Endothelial cell of umbilical vein (primary cell): Measurements from ENCODE around the gene L3MBTL4. TPM values are rescaled to one million over a fixed set of nuclear protein-coding genes. Genes with fewer than 3 reads are reported as not detected.

Experiments
- BruUV-seq: library from RNA; stranded (reverse); fragments of 400-500 nt; replicated peaks from 2 replicates; lab custom pipeline; 2021; lab: Mats Ljungman, UMichigan
- CTCF ChIA-PET: fragments of 300-600, 350-600 bp; sonication (Branson Sonifier 250); formaldehyde crosslinking; loops from one replicate; lab custom pipeline; 2021; ENCODE audit warnings: antibody characterized with exemption, inconsistent platforms; lab: Charles Lee
- POLR2A ChIA-PET: fragments of 300-600, 350-600 bp; sonication (Branson Sonifier 250); formaldehyde crosslinking; loops from one replicate; lab custom pipeline; 2021; ENCODE audit warnings: antibody characterized with exemption, inconsistent platforms; lab: Charles Lee
- DNase-seq: peaks from one replicate; pipeline ENCODE4 v3.0.0-alpha.2; 2011; ENCODE audit warnings: low read depth, low spot score
- FAIRE-seq: peaks from 2 replicates; lab custom pipeline; 2011; peaks lifted over from hg19 to GRCh38; lab: Jason Lieb, UNC
- H2AFZ ChIP-seq: 2 replicates; pipeline ENCODE4 v1.6.0; 2012; ENCODE audit warnings: low read depth, low read length, control low read depth, inconsistent platforms
- H3K27ac ChIP-seq: 2 replicates; pipeline ENCODE4 v1.5.1; 2011; ENCODE audit warnings: low read depth, mild to moderate bottlenecking, control low read depth, low read length, moderate library complexity; ENCODE audit not compliant: insufficient read depth
- H3K27me3 ChIP-seq, 2 experiments: 2 replicates each; pipeline versions ENCODE4 v1.6.0 to v1.6.1; 2011; ENCODE audit warnings: low read length in 2 of 2, mixed read lengths in 1 of 2; ENCODE audit not compliant: control insufficient read depth in 2 of 2, insufficient read depth in 2 of 2
- H3K36me3 ChIP-seq, 2 experiments: 2 replicates in 1 of 2; 3 replicates in 1 of 2; pipeline ENCODE4 v1.5.1; 2011; ENCODE audit warnings: low read length in 2 of 2, mild to moderate bottlenecking in 1 of 2, moderate library complexity in 1 of 2; ENCODE audit not compliant: control insufficient read depth in 2 of 2, insufficient read depth in 2 of 2; ENCODE audit errors: extremely low read depth in 1 of 2
- H3K4me1 ChIP-seq: 3 replicates; pipeline ENCODE4 v1.5.1; 2011; ENCODE audit warnings: mild to moderate bottlenecking, low read length; ENCODE audit not compliant: control insufficient read depth, insufficient read depth; ENCODE audit errors: extremely low read depth
- H3K4me2 ChIP-seq: 2 replicates; pipeline ENCODE4 v1.6.1; 2011; ENCODE audit warnings: low read length, control low read depth, mixed read lengths; ENCODE audit not compliant: insufficient read depth
- H3K4me3 ChIP-seq, 3 experiments: fragments of 200-600 bp in 1 of 3; sonication (generic), shearing (Covaris generic) in 1 of 3; replicated peaks in 1 of 3; 2 replicates each; pipeline ENCODE4 v1.5.1; 2011 to 2016; ENCODE audit warnings: control low read depth in 3 of 3, low read length in 3 of 3, mild to moderate bottlenecking in 2 of 3, inconsistent platforms in 1 of 3, low read depth in 1 of 3, moderate library complexity in 1 of 3; ENCODE audit not compliant: insufficient read depth in 1 of 3
- H3K79me2 ChIP-seq: 2 replicates; pipeline ENCODE4 v1.6.0; 2012; ENCODE audit warnings: low read length, inconsistent platforms; ENCODE audit not compliant: control insufficient read depth, insufficient read depth
- H3K9ac ChIP-seq: replicated peaks from 2 replicates; pipeline ENCODE3; 2011; ENCODE audit warnings: low read length, control low read depth; ENCODE audit not compliant: insufficient read depth; ENCODE audit errors: extremely low read depth
- H3K9me1 ChIP-seq: replicated peaks from 3 replicates; pipeline ENCODE4 v1.6.0; 2011; ENCODE audit warnings: mild to moderate bottlenecking, low read length; ENCODE audit not compliant: control insufficient read depth, insufficient read depth; ENCODE audit errors: extremely low read depth
- H3K9me3 ChIP-seq: replicated peaks from 2 replicates; pipeline ENCODE4 v1.5.1; 2012; ENCODE audit warnings: low read length, inconsistent platforms; ENCODE audit not compliant: control insufficient read depth, insufficient read depth
- H4K20me1 ChIP-seq: replicated peaks from 2 replicates; pipeline ENCODE3; 2011; ENCODE audit warnings: mild to moderate bottlenecking, low read length; ENCODE audit not compliant: control insufficient read depth, insufficient read depth; ENCODE audit errors: extremely low read depth
- CTCF ChIP-seq, 2 donors: IDR thresholded peaks; 1 replicate in 1 of 2; 2 replicates in 1 of 2; pipeline ENCODE4 v1.5.1; 2011; ENCODE audit warnings: low read length in 2 of 2, mild to moderate bottlenecking in 2 of 2, moderate library complexity in 2 of 2, control low read depth in 1 of 2, inconsistent platforms in 1 of 2, low read depth in 1 of 2; ENCODE audit not compliant: insufficient read depth in 1 of 2; ENCODE audit errors: extremely low read depth in 1 of 2
- EZH2 ChIP-seq: IDR thresholded peaks from 2 replicates; pipeline ENCODE4 v1.6.1; 2012; ENCODE audit warnings: borderline replicate concordance, low read depth, mild to moderate bottlenecking, moderate library complexity, low read length, inconsistent platforms; ENCODE audit not compliant: severe bottlenecking
- FOS ChIP-seq: IDR thresholded peaks from 2 replicates; pipeline ENCODE4 v1.6.1; 2011; ENCODE audit warnings: mild to moderate bottlenecking, low read length, moderate library complexity, borderline replicate concordance; ENCODE audit not compliant: insufficient read depth
- GATA2 ChIP-seq: IDR thresholded peaks from 2 replicates; pipeline ENCODE4 v1.7.0; 2011; ENCODE audit warnings: low read depth, mild to moderate bottlenecking, moderate library complexity, mixed read lengths, low read length; ENCODE audit not compliant: insufficient read length, insufficient read depth
- JUN ChIP-seq: IDR thresholded peaks from 2 replicates; pipeline ENCODE4 v1.6.1; 2011; ENCODE audit warnings: borderline replicate concordance, low read depth; ENCODE audit not compliant: insufficient read length, insufficient read depth
- MAX ChIP-seq: IDR thresholded peaks from 2 replicates; pipeline ENCODE4 v1.6.1; 2011; ENCODE audit not compliant: insufficient read depth, insufficient read length
- MYC ChIP-seq: IDR thresholded peaks from one replicate; pipeline ENCODE4 v1.6.1; 2011; ENCODE audit warnings: mild to moderate bottlenecking, low read depth, low read length
- POLR2A ChIP-seq: IDR thresholded peaks from 2 replicates; pipeline ENCODE4 v1.6.1; 2012; ENCODE audit warnings: low read depth, mild to moderate bottlenecking, control low read depth, low read length
- POLR2AphosphoS5 ChIP-seq: IDR thresholded peaks from 2 replicates; pipeline ENCODE4 v1.6.1; 2012; ENCODE audit warnings: low read depth, mild to moderate bottlenecking, control low read depth, low read length, moderate library complexity; ENCODE audit not compliant: insufficient read depth
- dilution Hi-C: fragments of 300-500 bp; cut with MboI; formaldehyde crosslinking; loops from one replicate; pipeline ENCODE4 v1.15.0; 2019; ENCODE audit warnings: low sequenced_read_pairs; ENCODE audit not compliant: extremely low pct_ligation_motif_present
- intact Hi-C: fragments of 100-400 bp; cut with micrococcal nuclease; formaldehyde crosslinking; loops from one replicate; pipeline ENCODE4 v1.10.0; 2022
- polyA plus RNA-seq, 4 experiments: library from polyadenylated mRNA; depleted of rRNA in 3 of 4; stranded (reverse) in 3 of 4; unstranded in 1 of 4; fragments of >200 nt; gene quantifications; 2 replicates each; pipeline versions ENCODE4 v1.2.1 to v1.2.3, GENCODE V29; 2011 to 2012; ENCODE audit warnings: missing spikeins in 1 of 4
- total RNA-seq: library from RNA; stranded (reverse); gene quantifications from 2 replicates; pipeline ENCODE4 v1.2.3, GENCODE V29; 2021

The L3MBTL4 gene
- total and polyA plus RNA-seq, 2 donors (not counting 3 experiments of a cell fraction or from before 2014, with no cell fraction given): 0.80 TPM; not detected in 1

- Histone ChIP-seq H4K20me1 (no peaks in the 10 kb centered on the region), H3K9me3 (no peaks in the 10 kb centered on the region), H3K9me1 (no peaks in the 10 kb centered on the region), H3K36me3 (no peaks in the 10 kb centered on the region), H3K4me2 (no peak overlapping the region), H3K4me1 (no peaks in the 10 kb centered on the region), H3K27me3 (no peaks in the 10 kb centered on the region), H3K27ac (no peak overlapping the region), H3K9ac (no peak overlapping the region), H2AFZ (no peak overlapping the region), H3K4me3 (no peak overlapping the region), H3K79me2 (no peaks in the 10 kb centered on the region)
- FAIRE-seq (no peak), DNase-seq (no peak)
- dilution Hi-C loops: no loop called here
- TF ChIP-seq CTCF (IDR thresholded peaks at IDR 0.05; ENCODE audit: extremely low read depth in 1 of 2, insufficient read depth in 1 of 2, low read depth in 1 of 2, low read length in 2 of 2): no peak
- no peak for TF ChIP-seq MYC
- no peak for TF ChIP-seq POLR2A
- TF ChIP-seq MAX: no peak
- TF ChIP-seq JUN: no peak
- TF ChIP-seq EZH2: no peak
- no peak for TF ChIP-seq FOS
- no peak for TF ChIP-seq POLR2AphosphoS5
- no peak for TF ChIP-seq GATA2
- POLR2A ChIA-PET: no interaction called here
- CTCF ChIA-PET: no interaction called here
- intact Hi-C loops: no loop called here
- no TSS peak for BruUV-seq
These were observed 23.5 kb upstream of the L3MBTL4 start for GRCh38 chr18:6437937-6438818.
